Skeletal muscle cell (primary cell): ENCODE measurements around the gene FAM90A1.
"Not testable (repeated sequence)": the region's sequence is repeated elsewhere in the genome, so short reads cannot be mapped to it uniquely, and the experiment has no call there.

Experiments
- DNase-seq: peaks from one replicate; pipeline ENCODE4 v3.0.0-alpha.2; 2010; ENCODE audit warnings: low read depth
- H3K4me3 ChIP-seq: 2 replicates; pipeline ENCODE4 v1.5.1; 2011; ENCODE audit warnings: low read depth, mild to moderate bottlenecking, control low read depth, low read length, moderate library complexity

The FAM90A1 gene

GRCh38 chr12:8234746-8235145, 7.3 kb upstream of the FAM90A1 start:
- H3K4me3 ChIP-seq, DNase-seq: not testable (repeated sequence)

GRCh38 chr12:8233935-8234495, 6.6 kb upstream of the FAM90A1 start:
- DNase-seq, H3K4me3 ChIP-seq: not testable (repeated sequence)

- H3K4me3 ChIP-seq, DNase-seq: not testable (repeated sequence)
Observed at GRCh38 chr12:8233300-8233855, 6.0 kb upstream of the FAM90A1 start.

- not testable (repeated sequence) for H3K4me3 ChIP-seq
- DNase-seq, result peak; percentile 25
Observed at GRCh38 chr12:8231666-8232608, 4.5 kb upstream of the FAM90A1 start.

GRCh38 chr12:8231049-8231448, 3.6 kb upstream of the FAM90A1 start:
- DNase-seq, H3K4me3 ChIP-seq: not testable (repeated sequence)

GRCh38 chr12:8229486-8229885, 2.1 kb upstream of the FAM90A1 start:
- DNase-seq, H3K4me3 ChIP-seq: not testable (repeated sequence)

- DNase-seq, H3K4me3 ChIP-seq: not testable (repeated sequence)
Observed at GRCh38 chr12:8228607-8229006, 1.2 kb upstream of the FAM90A1 start.

GRCh38 chr12:8227732-8228077, 287 bp upstream of the FAM90A1 start:
- H3K4me3 ChIP-seq, result peak overlapping the region; percentile 45
- not testable (repeated sequence) for DNase-seq

- H3K4me3 ChIP-seq, result no peak overlapping the region
- DNase-seq, result no peak
Observed at GRCh38 chr12:8226355-8226754, 1.1 kb downstream of the FAM90A1 start.

GRCh38 chr12:8224782-8225181, 2.6 kb downstream of the FAM90A1 start:
- DNase-seq, H3K4me3 ChIP-seq: not testable (repeated sequence)

GRCh38 chr12:8223646-8224045, 3.8 kb downstream of the FAM90A1 start:
- H3K4me3 ChIP-seq, DNase-seq: not testable (repeated sequence)

GRCh38 chr12:8222303-8222702, 5.1 kb downstream of the FAM90A1 start:
- not testable (repeated sequence) for DNase-seq, H3K4me3 ChIP-seq

- DNase-seq, H3K4me3 ChIP-seq: not testable (repeated sequence)
Observed at GRCh38 chr12:8221844-8222243, 5.6 kb downstream of the FAM90A1 start.

GRCh38 chr12:8221375-8221774, 6.0 kb downstream of the FAM90A1 start:
- H3K4me3 ChIP-seq, DNase-seq: not testable (repeated sequence)

GRCh38 chr12:8218711-8219382, 8.6 kb downstream of the FAM90A1 start:
- H3K4me3 ChIP-seq, DNase-seq: not testable (repeated sequence)

- H3K4me3 ChIP-seq, result not testable (repeated sequence)
- DNase-seq, result peak; percentile 68
Observed at GRCh38 chr12:8197685-8198308, 29.6 kb downstream of the FAM90A1 start.

- DNase-seq, H3K4me3 ChIP-seq: not testable (repeated sequence)
Observed at GRCh38 chr12:8188088-8188487, 39.3 kb downstream of the FAM90A1 start.

GRCh38 chr12:8184206-8184605, 43.2 kb downstream of the FAM90A1 start:
- not testable (repeated sequence) for DNase-seq, H3K4me3 ChIP-seq

- DNase-seq, H3K4me3 ChIP-seq: not testable (repeated sequence)
Observed at GRCh38 chr12:8183346-8183745, 44.1 kb downstream of the FAM90A1 start.
